B cell (primary cell): ENCODE measurements around the gene SLC30A9.

Experiments used
- CTCF ChIP-seq: fragments of 200-600 bp; IDR thresholded peaks from one replicate; pipeline ENCODE4 v1.8.0; 2022; ENCODE audit warnings: antibody characterized with exemption, mild to moderate bottlenecking
- EZH2 ChIP-seq: IDR thresholded peaks from 2 replicates; pipeline ENCODE4 v1.6.1; 2012; ENCODE audit warnings: borderline replicate concordance, low read depth, mild to moderate bottlenecking, moderate library complexity, low read length; ENCODE audit not compliant: insufficient read depth, poor library complexity, severe bottlenecking

GRCh38 chr4:41998019-41998418 lies 7.7 kb downstream of the SLC30A9 start:
- no peak for TF ChIP-seq CTCF
- no peak for TF ChIP-seq EZH2
